ELR (cell line): ENCODE measurements around the gene SHB.
A peak's percentile ranks its signal among the peaks of the same experiment; 100 is the strongest.

Experiments used
- DNase-seq: peaks from one replicate; pipeline ENCODE4 v3.0.0-alpha.2; 2015; ENCODE audit warnings: low read depth

The SHB gene

GRCh38 chr9:38008168-38009034 lies 60.6 kb downstream of the SHB start:
- DNase-seq, result peak; percentile 99

- no peak for DNase-seq
These were observed 62.0 kb downstream of the SHB start for GRCh38 chr9:38007016-38007415.

GRCh38 chr9:38006163-38006562 lies 62.9 kb downstream of the SHB start:
- no peak for DNase-seq

GRCh38 chr9:38004809-38005560 lies 64.0 kb downstream of the SHB start:
- no peak for DNase-seq

GRCh38 chr9:38003946-38004808 lies 64.8 kb downstream of the SHB start:
- DNase-seq, result no peak

GRCh38 chr9:38003230-38003629 lies 65.8 kb downstream of the SHB start:
- no peak for DNase-seq

GRCh38 chr9:38001430-38001829 lies 67.6 kb downstream of the SHB start:
- no peak for DNase-seq

- no peak for DNase-seq
These were observed 68.3 kb downstream of the SHB start for GRCh38 chr9:38000735-38001134.

GRCh38 chr9:38000332-38000731 lies 68.7 kb downstream of the SHB start:
- no peak for DNase-seq

- DNase-seq, result peak; percentile 85
These were observed 69.3 kb downstream of the SHB start for GRCh38 chr9:37999588-38000189.

- peak; percentile 69 for DNase-seq
These were observed 70.0 kb downstream of the SHB start for GRCh38 chr9:37998881-37999587.

GRCh38 chr9:37997636-37998374 lies 71.2 kb downstream of the SHB start:
- DNase-seq, result no peak

GRCh38 chr9:37996819-37997217 lies 72.2 kb downstream of the SHB start:
- no peak for DNase-seq

- DNase-seq, result no peak
These were observed 72.8 kb downstream of the SHB start for GRCh38 chr9:37995961-37996818.

- no peak for DNase-seq
These were observed 73.7 kb downstream of the SHB start for GRCh38 chr9:37995348-37995737.

- DNase-seq, result peak; percentile 87
These were observed 74.2 kb downstream of the SHB start for GRCh38 chr9:37994639-37995347.

GRCh38 chr9:37992924-37993349 lies 76.1 kb downstream of the SHB start:
- no peak for DNase-seq

- no peak for DNase-seq
These were observed 78.5 kb downstream of the SHB start for GRCh38 chr9:37990404-37991015.
